Breast epithelium (tissue), 3 donors: ENCODE measurements around the gene CBLC.

Experiments
- CTCF ChIP-seq, 3 donors: fragments of 450-650 bp; IDR thresholded peaks; one replicate each; pipeline ENCODE4 v1.5.1; 2016 to 2017; ENCODE audit warnings: antibody characterized with exemption in 3 of 3, mild to moderate bottlenecking in 3 of 3, moderate library complexity in 3 of 3
- POLR2A ChIP-seq: fragments of 450-650 bp; IDR thresholded peaks from one replicate; pipeline ENCODE4 v1.6.1; 2016; ENCODE audit warnings: antibody characterized with exemption, mild to moderate bottlenecking, moderate library complexity
- POLR2AphosphoS5 ChIP-seq, 3 donors: sonication (generic); formaldehyde crosslinking; IDR thresholded peaks; one replicate each; pipeline ENCODE4 v1.6.1; 2017; ENCODE audit warnings: antibody characterized with exemption in 3 of 3

- TF ChIP-seq CTCF (IDR thresholded peaks at IDR 0.05) (no peak), POLR2A (no peak), POLR2AphosphoS5 (IDR thresholded peaks at IDR 0.05) (no peak)
Measured at GRCh38 chr19:44792281-44792680, 14.6 kb downstream of the CBLC start.
